GM19452 (cell line): ENCODE results near the gene SPATA45.

ENCODE experiments used
- ATAC-seq: cut with Tn5 transposase; IDR thresholded peaks from one replicate; pipeline ENCODE4 v1.9.1; 2021; ENCODE audit not compliant: unreplicated experiment

SPATA45 gene

DNA sequence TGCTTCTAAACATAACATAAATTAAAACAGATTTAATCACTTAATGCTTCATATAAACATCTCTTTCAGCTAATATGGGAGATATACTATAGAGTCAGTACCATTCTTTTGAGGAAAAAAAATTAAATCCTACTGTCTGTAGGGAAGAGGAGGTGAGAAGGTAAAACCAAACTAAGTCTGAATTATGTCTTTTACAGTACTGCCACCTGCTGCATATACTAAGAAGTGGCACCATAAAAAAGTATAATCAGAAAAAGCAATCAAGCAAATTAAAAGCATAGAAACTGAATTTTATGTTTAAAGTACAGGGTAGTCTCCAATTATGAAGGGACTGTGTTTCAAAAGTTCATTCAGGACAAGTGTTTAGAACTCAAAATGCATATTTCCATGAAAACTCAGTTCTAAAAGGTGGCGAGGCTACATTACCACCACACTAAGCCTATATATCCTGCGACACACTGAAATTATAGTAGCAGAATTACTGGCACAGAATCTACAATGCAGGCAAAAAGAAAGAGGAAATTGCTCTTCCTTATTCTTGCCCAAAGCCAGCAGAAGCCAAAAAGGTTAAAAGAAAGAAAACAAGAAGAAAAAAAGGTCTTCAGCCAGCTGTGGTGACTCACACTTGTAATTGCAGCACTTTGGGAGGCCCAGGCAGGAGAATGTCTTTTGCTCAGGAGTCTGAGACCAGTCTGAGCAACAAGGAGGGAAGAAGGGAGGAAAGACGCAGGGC lies 64.9 kb downstream of the SPATA45 start:
- no peak for ATAC-seq

DNA sequence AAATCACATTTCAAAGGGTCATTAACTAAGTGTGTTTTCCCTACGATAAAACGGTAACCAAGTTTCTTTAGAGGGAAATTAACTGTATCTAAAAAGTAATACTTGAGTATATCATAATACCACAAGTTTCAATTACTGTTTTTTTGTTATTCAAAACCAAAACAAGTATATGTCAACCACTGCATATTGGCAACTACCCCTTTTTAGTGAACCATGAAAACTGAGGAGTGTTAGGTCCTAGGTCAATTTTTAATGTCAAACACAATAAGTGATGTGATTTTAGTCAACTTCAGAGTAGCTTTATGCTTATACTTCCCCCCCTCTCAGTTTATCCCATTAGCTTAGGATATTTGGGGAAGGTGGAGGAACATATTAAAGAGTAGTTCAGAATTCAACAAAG lies 66.2 kb downstream of the SPATA45 start:
- no peak for ATAC-seq

DNA sequence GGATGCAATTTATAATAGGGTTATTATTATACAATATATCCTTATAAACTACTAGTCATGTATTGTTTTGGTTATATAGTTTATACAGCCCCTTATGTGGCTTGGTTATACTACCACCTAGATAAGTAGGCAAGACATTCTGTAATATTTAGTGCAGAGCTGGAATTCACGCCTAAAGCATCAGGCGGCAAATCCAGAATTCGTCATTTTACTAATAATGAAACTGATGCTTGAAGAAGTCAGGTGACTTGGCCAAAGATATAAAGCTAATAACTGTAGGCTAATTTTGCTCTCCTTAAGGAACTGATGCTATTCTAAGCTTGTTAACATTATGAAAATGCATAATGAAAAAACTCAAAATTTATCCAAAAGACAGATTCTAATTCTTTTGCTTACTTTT lies 66.7 kb downstream of the SPATA45 start:
- no peak for ATAC-seq
